Esophagus squamous epithelium (tissue), 5 donors: Measurements from ENCODE around the gene CXCL14. TPM values are rescaled to one million over a fixed set of nuclear protein-coding genes. Genes with fewer than 3 reads are reported as not detected.

Experiments used
- DNase-seq: peaks from one replicate; lab custom pipeline; 2025; lab: John Stamatoyannopoulos, UW
- H3K27ac ChIP-seq, 4 donors: fragments of 200-600 bp; sonication (generic); one replicate each; pipeline ENCODE4 v1.5.1; 2016 to 2019; ENCODE audit warnings: mild to moderate bottlenecking in 1 of 4
- H3K27me3 ChIP-seq, 4 donors: fragments of 200-600 bp; sonication (generic); 1 replicate in 3 of 4; 2 replicates in 1 of 4; pipeline versions ENCODE4 v1.5.1 to v1.6.0; 2017 to 2021; ENCODE audit warnings: antibody characterized with exemption in 1 of 4
- H3K36me3 ChIP-seq, 3 donors: fragments of 200-600 bp; sonication (generic); one replicate each; pipeline ENCODE4 v1.5.1; 2016 to 2019
- H3K4me1 ChIP-seq, 3 donors: fragments of 200-600 bp; sonication (generic); one replicate each; pipeline ENCODE4 v1.5.1; 2017 to 2019
- H3K4me3 ChIP-seq, 4 donors: fragments of 200-600 bp; sonication (generic); 1 replicate in 3 of 4; 2 replicates in 1 of 4; pipeline ENCODE4 v1.5.1; 2016 to 2019; ENCODE audit warnings: mild to moderate bottlenecking in 2 of 4, moderate library complexity in 1 of 4
- H3K9me3 ChIP-seq, 3 donors: fragments of 200-600 bp; sonication (generic); one replicate each; pipeline ENCODE4 v1.5.1; 2016 to 2019
- POLR2A ChIP-seq, 4 donors: fragments of 450-650 bp; IDR thresholded peaks; one replicate each; pipeline ENCODE4 v1.6.1; 2017; ENCODE audit warnings: antibody characterized with exemption in 4 of 4, mild to moderate bottlenecking in 4 of 4, moderate library complexity in 3 of 4
- WGBS, 2 donors: methylation state at CpG; one replicate each; pipeline ENCODE4 v1.1.5; 2018; 5-methylcytosine and 5-hydroxymethylcytosine counted together
- intact Hi-C: fragments of 100-400 bp; cut with DNase I; formaldehyde crosslinking; loops from one replicate; pipeline ENCODE4 v1.15.0; 2022
- total RNA-seq, 4 donors: library from RNA; depleted of rRNA; stranded (reverse); fragments of >200 nt; gene quantifications; one replicate each; pipeline ENCODE4 v1.1.0, GENCODE V29; 2016
- TF ChIP-seq, protein P1 (sequence below), 6 experiments: fragments of 450-650 bp in 4 of 6; fragments of 200-600 bp in 2 of 6; sonication (generic) in 2 of 6; IDR thresholded peaks; one replicate each; pipeline ENCODE4 v1.5.1; 2016 to 2019; ENCODE audit warnings: antibody characterized with exemption in 6 of 6, mild to moderate bottlenecking in 4 of 6, moderate library complexity in 4 of 6
- donor health status: DM: yes; HTN: yes; CAD: no.

The CXCL14 gene
- total RNA-seq, 4 donors from 2014 or later: 23.1 to 160 (median 95.4) TPM

DNA sequence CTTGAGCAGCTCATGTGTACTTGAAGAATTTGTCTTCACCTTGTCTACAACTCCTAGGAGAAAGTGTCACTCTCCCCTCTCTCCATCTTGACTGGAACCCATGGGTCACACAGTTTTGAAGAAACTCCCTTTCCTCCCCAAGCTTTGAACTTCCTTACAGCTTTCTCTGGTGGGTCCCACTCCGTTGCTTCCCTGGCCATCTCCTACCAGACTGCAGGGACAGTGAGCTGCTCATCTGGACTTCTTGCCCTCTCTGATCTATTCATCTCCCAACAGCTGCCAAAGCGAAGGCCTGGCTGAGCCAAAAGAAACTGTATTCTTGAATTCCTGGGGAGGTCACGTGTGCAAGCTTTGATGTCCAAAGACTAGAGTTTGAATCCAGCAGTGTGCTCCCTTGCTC is 22.7 kb upstream of the CXCL14 start:
- peaks cover 0 to 28% (median 12%) of the 10 kb centered on the region in 3 donors for H3K4me1 ChIP-seq
- DNase-seq: no peak
- intact Hi-C loops: no loop called here
- H3K27ac ChIP-seq: no peak overlapping the region
- H3K4me3 ChIP-seq: no peak overlapping the region
- H3K36me3 ChIP-seq: no peaks in the 10 kb centered on the region
- no peak for TF ChIP-seq POLR2A (IDR thresholded peaks at IDR 0.05)
- H3K27me3 ChIP-seq: peaks cover 0 to 6% (median 0%) of the 10 kb centered on the region in 4 donors
- 71 to 76% methylated on average over 3 of the region's 3 CpGs for WGBS, 2 donors
- H3K9me3 ChIP-seq: no peaks in the 10 kb centered on the region

DNA sequence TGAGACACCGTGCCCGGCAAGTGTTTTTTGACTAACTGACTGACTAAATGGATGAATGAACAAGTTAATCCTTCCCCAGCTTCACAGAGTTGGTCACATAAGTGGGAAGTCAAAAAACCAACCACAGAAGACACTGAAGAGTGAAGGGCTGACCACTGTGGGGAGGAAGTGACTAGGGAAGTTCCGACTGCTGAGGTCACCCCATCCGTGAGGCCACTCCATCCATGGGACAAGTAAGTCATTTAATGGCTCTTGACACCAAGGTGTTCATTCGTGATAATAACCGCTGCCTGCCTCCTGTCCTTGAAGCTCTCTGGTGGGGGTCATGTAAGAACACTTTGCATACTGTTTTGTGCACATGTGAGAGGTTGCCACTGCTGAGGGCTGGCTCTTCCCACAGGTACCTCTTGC is 22.2 kb upstream of the CXCL14 start:
- Histone ChIP-seq H3K36me3 (no peaks in the 10 kb centered on the region), H3K4me1 (peaks cover 0 to 31% (median 16%) of the 10 kb centered on the region in 3 donors), H3K27ac (no peak overlapping the region), H3K4me3 (no peak overlapping the region), H3K27me3 (peaks cover 0 to 6% (median 0%) of the 10 kb centered on the region in 4 donors), H3K9me3 (no peaks in the 10 kb centered on the region)
- intact Hi-C loops: no loop called here
- DNase-seq: no peak
- TF ChIP-seq, protein P1, sequence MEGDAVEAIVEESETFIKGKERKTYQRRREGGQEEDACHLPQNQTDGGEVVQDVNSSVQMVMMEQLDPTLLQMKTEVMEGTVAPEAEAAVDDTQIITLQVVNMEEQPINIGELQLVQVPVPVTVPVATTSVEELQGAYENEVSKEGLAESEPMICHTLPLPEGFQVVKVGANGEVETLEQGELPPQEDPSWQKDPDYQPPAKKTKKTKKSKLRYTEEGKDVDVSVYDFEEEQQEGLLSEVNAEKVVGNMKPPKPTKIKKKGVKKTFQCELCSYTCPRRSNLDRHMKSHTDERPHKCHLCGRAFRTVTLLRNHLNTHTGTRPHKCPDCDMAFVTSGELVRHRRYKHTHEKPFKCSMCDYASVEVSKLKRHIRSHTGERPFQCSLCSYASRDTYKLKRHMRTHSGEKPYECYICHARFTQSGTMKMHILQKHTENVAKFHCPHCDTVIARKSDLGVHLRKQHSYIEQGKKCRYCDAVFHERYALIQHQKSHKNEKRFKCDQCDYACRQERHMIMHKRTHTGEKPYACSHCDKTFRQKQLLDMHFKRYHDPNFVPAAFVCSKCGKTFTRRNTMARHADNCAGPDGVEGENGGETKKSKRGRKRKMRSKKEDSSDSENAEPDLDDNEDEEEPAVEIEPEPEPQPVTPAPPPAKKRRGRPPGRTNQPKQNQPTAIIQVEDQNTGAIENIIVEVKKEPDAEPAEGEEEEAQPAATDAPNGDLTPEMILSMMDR (IDR thresholded peaks at IDR 0.05): no peak
- no peak for TF ChIP-seq POLR2A (IDR thresholded peaks at IDR 0.05)
- WGBS, 2 donors: 72 to 92% methylated on average over 2 to 4 of the region's 6 CpGs

DNA sequence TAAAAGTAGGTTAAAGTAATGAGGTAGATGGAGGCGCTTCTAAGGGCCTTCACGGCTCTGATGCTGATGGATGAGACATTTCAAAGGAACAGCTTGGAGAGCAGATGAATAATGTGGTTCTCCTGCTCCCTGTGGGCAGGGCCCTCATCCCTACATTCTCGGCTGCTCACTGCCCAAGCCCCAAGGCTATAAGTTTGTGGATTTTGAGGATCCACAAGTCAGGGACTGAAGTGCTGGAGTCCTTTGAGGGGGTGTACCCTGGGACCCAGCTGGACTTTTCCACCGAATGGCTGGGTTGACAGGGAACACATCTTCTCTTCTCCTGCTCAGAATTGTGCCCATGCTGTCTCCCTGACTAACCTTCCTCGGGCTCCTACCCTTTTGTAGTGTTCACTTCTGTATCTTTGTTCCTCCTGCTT is 21.4 kb upstream of the CXCL14 start:
- no peaks in the 10 kb centered on the region for H3K9me3 ChIP-seq
- no peak for DNase-seq
- WGBS, 2 donors: 28 to 43% methylated on average over 5 of the region's 5 CpGs
- H3K27me3 ChIP-seq: peaks cover 0 to 6% (median 0%) of the 10 kb centered on the region in 4 donors
- peak overlapping the region in 2 of 4 donors; percentile 33 to 48 for H3K27ac ChIP-seq
- peaks cover 0 to 31% (median 16%) of the 10 kb centered on the region in 3 donors for H3K4me1 ChIP-seq
- intact Hi-C loops: no loop called here
- no peaks in the 10 kb centered on the region for H3K36me3 ChIP-seq
- TF ChIP-seq, protein P1 (IDR thresholded peaks at IDR 0.05): no peak
- no peak for TF ChIP-seq POLR2A (IDR thresholded peaks at IDR 0.05)
- H3K4me3 ChIP-seq: no peak overlapping the region

DNA sequence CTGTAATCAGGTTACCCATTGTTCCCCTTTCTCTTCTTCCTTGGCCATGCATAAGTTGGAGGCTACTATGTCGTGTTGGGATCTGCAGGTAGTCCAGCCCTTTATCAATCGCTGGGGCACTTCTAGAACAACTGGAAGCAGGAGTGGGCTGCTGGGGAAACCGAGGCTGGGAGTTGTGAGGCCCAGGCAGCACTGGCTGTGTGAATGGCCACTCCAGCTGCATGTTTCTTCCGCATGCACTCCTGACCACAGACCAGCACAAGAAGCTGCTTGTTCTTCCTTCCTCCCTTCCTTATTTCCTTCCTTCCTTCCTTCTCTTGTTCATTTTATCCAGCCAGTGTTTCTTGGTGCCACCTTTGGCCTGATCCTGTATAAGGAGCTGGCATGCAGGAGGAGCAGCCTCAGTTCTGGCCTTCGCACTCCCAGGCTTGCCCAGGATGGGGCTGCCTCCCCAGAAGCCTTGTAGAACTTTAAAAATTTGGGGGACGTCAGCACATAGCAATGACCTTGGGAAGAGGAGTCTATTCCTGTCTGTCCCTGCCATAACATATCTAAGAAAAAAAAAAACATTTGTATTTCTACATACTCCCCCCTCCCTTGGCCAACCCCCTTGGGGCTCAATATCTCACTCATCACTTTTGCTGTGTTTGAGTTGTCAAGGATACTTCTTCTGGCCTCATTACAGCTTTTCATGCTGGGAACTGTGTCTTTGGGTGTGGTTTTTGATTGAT is 20.8 kb upstream of the CXCL14 start:
- Histone ChIP-seq H3K27me3 (peaks cover 0 to 6% (median 0%) of the 10 kb centered on the region in 4 donors), H3K9me3 (no peaks in the 10 kb centered on the region), H3K4me3 (no peak overlapping the region), H3K4me1 (peaks cover 0 to 31% (median 16%) of the 10 kb centered on the region in 3 donors), H3K36me3 (no peaks in the 10 kb centered on the region), H3K27ac (peak overlapping the region in 1 of 4 donors; percentile 18)
- intact Hi-C loops: no loop called here
- TF ChIP-seq, protein P1 (IDR thresholded peaks at IDR 0.05): no peak
- no peak for TF ChIP-seq POLR2A (IDR thresholded peaks at IDR 0.05)
- DNase-seq: no peak
- WGBS, 2 donors: 51 to 72% methylated on average over 4 to 6 of the region's 6 CpGs

DNA sequence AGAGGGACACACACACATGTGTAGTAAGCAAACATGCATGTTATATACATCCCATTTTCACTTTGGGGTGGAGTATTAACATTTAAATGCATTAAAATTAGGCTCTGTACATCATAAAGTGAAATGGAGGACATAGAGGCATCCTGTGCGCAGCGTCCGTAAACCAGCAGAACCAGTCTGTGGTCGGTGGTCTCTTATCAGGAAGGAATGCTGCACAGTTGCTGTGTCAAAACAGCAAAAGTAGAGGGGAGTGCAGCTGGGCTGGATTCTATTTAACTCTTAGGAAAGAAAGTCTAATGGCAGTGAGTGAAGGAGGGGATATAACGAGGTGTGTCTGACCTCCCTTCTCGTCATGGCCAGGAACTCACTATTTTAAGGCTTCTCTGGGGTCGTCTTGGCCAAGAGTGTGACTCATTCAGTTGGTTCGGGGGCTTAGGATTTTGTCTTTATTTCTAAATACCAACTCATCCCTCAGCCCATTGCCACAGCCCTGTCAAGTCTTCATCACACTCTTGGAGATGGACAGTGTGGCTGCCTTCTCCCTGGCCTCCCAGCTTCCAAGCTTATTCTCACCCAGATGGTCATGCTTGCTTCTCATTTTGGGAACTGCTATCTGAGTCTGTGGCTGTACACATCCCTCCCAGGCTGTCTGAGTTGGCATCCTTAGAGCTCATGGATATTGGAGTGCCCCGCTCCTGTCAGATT is 20.1 kb upstream of the CXCL14 start:
- H3K27me3 ChIP-seq: peaks cover 0 to 6% (median 0%) of the 10 kb centered on the region in 4 donors
- H3K9me3 ChIP-seq: no peaks in the 10 kb centered on the region
- peaks cover 0 to 27% (median 13%) of the 10 kb centered on the region in 3 donors for H3K4me1 ChIP-seq
- H3K4me3 ChIP-seq: no peak overlapping the region
- TF ChIP-seq, protein P1 (IDR thresholded peaks at IDR 0.05): no peak
- no peak for TF ChIP-seq POLR2A (IDR thresholded peaks at IDR 0.05)
- intact Hi-C loops: no loop called here
- WGBS, 2 donors: 68 to 82% methylated on average over 9 of the region's 9 CpGs
- H3K36me3 ChIP-seq: no peaks in the 10 kb centered on the region
- H3K27ac ChIP-seq: no peak overlapping the region
- no peak for DNase-seq
